Suppressor macrophage treated with lipopolysaccharide for 1 hour (primary cell): Measurements from ENCODE around the gene ELK3.

ENCODE experiments used
- DNase-seq, 3 donors: peaks; one replicate each; pipeline ENCODE4 v3.0.0-alpha.2; 2020 to 2022

The ELK3 gene

DNA sequence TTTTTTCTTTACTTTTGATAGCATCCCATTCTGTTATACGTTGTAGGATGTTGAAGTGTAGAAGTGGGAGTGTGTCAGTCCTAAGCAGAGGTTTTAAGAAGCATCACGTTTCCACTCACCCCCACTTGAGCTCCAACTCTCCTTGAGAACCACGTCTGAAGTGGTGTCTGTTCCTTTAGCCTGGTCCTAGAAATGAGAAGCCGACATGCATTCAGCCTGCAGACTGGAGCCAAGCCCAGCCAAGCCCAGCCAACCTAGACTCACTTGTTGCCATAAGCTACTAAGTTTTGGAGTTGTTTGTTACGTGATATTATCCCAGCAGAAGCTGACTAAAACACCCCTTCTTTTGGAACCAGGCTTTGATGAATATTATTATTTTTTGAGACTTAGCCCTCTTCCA lies 4.4 kb upstream of the ELK3 start:
- DNase-seq = no peak

- DNase-seq = peak in 2 of 3 donors; percentile 55 to 58
These were observed 3.6 kb upstream of the ELK3 start for GRCh38 chr12:96190413-96191108.

DNA sequence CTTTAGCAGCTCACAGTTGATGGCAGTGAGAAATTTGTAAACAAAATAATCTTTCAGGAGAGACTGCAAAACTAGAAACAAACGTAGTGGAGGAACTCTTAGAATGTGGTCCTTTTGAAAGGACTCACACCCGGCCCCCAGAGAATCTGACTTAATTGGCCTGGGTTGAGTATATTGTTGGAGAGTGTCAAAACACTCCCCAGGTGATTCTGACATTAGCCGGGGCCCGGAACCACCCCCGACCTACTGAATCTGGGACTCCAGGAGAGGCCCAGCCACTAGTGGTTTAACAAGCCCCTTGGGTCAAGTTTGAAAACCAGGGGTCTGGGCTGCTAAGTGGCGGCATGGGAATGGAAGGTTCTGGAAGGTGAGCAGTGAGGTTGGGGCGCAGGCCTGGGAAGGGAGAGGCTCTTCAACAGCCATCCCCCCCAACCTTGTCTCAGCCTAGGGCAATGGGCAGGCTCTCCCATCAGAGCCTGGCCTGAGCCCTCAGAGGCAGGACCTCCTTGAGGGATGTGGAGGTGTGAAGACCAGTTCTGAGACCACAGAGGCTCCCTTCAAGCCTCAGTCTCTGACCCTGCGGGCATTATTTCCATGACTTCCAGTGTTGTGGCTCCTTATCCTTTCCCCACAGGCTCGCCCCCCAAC lies 1.1 kb upstream of the ELK3 start:
- DNase-seq = no peak

GRCh38 chr12:96194576-96194889 lies 358 bp downstream of the ELK3 start:
- DNase-seq = no peak

GRCh38 chr12:96194971-96195844 lies 1.0 kb downstream of the ELK3 start:
- peak; percentile 86 to 96 (median 94) for DNase-seq

DNA sequence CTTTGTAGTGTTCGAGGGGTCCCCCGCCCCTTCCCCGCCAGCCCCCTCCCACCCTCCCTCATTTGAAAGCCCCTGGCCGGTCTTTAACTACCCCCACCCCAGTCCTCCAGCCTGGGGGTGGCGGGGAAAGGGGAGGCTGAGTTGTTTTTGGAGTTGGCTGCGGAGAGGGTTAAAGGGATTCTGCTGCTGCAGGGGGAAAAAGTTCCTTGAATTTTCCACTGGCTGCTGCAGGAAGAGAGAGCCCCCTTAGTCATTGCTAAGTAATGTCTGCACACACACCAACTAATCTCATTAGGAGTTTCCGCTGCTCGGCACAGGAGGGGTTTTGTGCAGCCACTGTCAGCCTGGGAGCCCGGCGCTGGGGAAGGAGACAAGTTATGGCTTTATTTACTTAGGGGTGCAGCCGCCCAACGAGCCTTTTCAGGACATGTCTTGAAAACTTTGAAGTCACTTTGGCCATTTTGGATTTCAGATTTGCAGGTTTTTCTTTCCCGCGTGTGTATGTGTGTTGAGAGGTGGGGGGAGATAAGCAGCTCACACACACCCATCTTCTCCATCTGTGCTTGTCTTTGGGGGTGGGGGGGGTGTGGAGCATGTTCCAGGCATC lies 1.8 kb downstream of the ELK3 start:
- peak; percentile 49 to 75 (median 59) for DNase-seq

DNA sequence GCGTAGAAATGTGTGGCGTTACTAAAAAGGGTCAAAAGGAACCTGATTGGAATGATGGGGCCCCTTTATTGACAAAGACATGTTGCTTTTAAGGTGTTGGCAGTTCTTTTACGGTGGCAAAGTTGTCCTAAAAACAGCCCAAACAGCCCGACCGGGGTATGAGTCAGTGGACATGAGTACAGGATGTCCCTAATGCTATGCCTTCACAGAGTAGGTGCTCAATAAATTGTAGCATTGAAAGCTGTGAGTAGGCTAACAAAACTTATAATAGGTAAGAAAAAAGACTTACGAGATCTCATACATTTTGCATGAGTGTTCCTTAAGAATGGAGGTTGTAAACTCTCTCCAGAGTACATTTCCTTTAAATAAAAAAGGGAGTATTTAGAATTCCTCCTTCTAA lies 2.6 kb downstream of the ELK3 start:
- DNase-seq = peak in 1 of 3 donors; percentile 40

GRCh38 chr12:96197503-96198272 lies 3.5 kb downstream of the ELK3 start:
- DNase-seq = peak; percentile 72 to 95 (median 90)

- DNase-seq = peak; percentile 36 to 84 (median 74)
These were observed 4.8 kb downstream of the ELK3 start for GRCh38 chr12:96198965-96199364.

DNA sequence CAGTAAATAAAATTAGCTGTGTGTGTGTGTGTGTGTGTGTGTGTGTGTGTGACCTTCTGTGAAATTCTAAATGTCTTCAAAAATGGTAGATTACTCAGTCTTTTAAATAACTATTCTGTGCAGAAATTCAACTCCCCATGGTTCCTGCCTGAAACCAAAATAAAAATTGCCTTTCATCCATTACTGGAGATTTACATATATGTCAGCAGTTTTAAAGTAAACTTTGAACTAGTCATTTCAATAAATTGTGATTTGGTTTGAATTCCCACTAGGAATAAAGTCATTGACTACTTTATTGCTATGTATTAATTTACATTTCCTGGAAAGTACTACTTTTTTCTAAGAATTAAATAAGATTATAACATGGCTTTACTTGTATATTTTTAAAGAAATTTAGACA lies 5.3 kb downstream of the ELK3 start:
- no peak for DNase-seq

DNA sequence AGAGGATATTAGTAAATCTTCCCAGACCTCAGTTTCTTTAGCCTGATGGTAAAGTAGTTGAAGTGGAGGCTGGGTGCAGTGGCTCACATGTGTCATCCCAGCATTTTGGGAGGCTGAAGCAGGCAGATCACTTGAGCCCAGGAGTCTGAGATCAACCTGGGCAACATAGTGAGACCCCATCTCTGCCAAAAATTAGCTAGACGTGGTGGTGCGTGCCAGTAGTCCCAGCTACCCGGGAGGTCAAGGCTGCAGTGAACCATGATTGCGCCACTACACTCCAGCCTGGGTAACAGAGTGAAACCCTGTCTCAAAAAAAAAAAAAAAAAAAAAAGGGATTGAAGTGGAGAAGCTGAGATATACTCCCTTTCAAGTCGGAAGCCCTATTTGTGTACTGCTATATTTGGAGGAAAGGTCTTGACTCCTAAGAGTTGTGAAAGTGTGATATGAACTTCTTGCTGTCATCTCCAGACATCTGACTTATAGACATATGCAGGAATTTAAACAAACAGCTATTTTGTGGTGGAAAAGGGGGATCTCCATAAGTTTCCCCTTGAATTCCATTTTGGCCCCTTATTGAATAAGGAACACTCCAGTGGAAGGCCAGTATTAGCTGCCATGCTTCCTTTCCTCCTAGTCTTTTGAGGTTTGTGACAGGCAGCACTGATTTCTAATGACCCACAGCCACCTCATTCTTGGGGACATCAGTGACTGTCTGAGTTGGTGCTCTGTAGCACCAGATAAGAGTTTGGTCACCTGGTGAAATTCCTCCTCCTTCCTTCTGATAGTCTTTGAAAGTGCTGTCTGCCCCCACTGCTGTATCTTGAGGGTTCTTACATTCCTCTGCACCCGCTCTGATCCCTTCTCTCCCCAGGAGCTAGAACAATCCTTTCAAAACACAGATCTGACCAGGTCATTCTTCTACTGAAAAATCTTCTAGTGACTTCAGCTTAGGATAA lies 7.4 kb downstream of the ELK3 start:
- DNase-seq = no peak

- no peak for DNase-seq
These were observed 10.2 kb downstream of the ELK3 start for GRCh38 chr12:96204381-96204780.

DNA sequence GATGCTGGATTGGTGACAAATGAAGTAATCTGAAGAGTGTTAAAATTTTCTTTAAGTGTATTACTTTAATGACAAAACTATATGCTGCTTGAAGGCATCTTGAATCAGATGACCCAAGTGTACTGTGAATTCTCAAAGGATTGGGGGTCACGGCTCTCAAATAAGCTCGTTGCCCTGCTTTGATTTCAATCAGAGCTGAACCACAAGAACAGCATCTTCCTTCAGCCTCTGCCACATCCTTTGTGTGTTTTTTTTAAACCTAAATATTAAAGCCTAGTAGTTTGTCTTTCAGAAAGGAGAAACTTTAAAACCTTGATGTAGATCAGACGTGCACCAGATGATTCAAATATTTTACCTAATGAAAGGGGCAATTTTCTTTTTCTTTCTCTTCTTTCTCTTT lies 11.7 kb downstream of the ELK3 start:
- DNase-seq = no peak

GRCh38 chr12:96206936-96207662 lies 12.9 kb downstream of the ELK3 start:
- no peak for DNase-seq

- DNase-seq = peak in 1 of 3 donors; percentile 26
These were observed 14.2 kb downstream of the ELK3 start for GRCh38 chr12:96208346-96208745.

GRCh38 chr12:96208801-96209549 lies 14.8 kb downstream of the ELK3 start:
- peak in 1 of 3 donors; percentile 47 for DNase-seq

GRCh38 chr12:96210376-96211055 lies 16.3 kb downstream of the ELK3 start:
- no peak for DNase-seq

GRCh38 chr12:96211988-96212387 lies 17.8 kb downstream of the ELK3 start:
- peak in 1 of 3 donors; percentile 49 for DNase-seq
